ENCODE measurements around the gene ZNF507. TPM values are rescaled to one million over a fixed set of nuclear protein-coding genes. Genes with fewer than 3 reads are reported as not detected.

ZNF507 gene
- total and polyA plus RNA-seq, 7 donors = 4.7 to 25.0 (median 23.2) TPM

DNA sequence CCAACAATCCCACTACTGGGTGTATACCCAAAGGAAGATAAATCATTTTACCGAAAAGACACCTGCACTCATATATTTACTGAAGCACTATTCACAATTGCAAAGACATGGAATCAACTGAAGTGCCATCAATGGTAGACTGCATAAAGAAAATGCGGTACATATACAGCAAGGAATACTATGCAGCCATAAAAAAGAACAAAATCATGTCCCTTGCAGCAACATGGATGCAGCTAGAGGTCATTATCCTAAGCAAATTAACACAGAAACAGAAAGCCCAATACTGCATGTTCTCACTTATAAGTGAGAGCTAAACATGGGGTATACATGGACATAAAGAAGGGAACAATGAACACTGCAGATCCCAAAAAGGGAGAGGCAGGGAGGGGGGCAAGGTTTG lies 2.7 kb upstream of the ZNF507 start:
- DNase-seq (no peak), ATAC-seq (no peak)
- intact Hi-C loops (cut with DNase I) = loop anchor here (5.0 kb wide), 1 partner anchor 230 kb away; no protein-coding TSS in a partner anchor
- Histone ChIP-seq H3K36me3 (ENCODE audit: insufficient read depth in 1 of 2, low read depth in 1 of 2) (peaks cover 0 to 6% of the 10 kb centered on the region in 2 donors), H3K4me1 (peaks cover 14% of the 10 kb centered on the region), H3K4me3 (no peak overlapping the region), H3K27ac (no peak overlapping the region), H3K9me3 (no peaks in the 10 kb centered on the region), H3K27me3 (ENCODE audit: insufficient read depth in 3 of 3, low read length in 2 of 3) (no peaks in the 10 kb centered on the region)
- WGBS, 3 donors = 97 to 100% (median 98%) methylated on average over 2 of the region's 2 CpGs
- TF ChIP-seq CTCF (IDR thresholded peaks at IDR 0.05) = no peak

- Histone ChIP-seq H3K4me1 (peaks cover 23% of the 10 kb centered on the region), H3K9me3 (no peaks in the 10 kb centered on the region), H3K4me3 (no peak overlapping the region), H3K27ac (no peak overlapping the region), H3K36me3 (ENCODE audit: insufficient read depth in 1 of 2, low read depth in 1 of 2) (peaks cover 0 to 16% of the 10 kb centered on the region in 2 donors), H3K27me3 (ENCODE audit: insufficient read depth in 3 of 3, low read length in 2 of 3) (no peaks in the 10 kb centered on the region)
- no peak for TF ChIP-seq CTCF (IDR thresholded peaks at IDR 0.05)
- DNase-seq = no peak
- intact Hi-C loops (cut with DNase I) = loop anchor here (5.0 kb wide), 1 partner anchor 229 kb away; no protein-coding TSS in a partner anchor
- WGBS, 3 donors = 70 to 78% (median 75%) methylated on average over 11 of the region's 11 CpGs
- ATAC-seq = no peak
Observed at GRCh38 chr19:32343550-32344262, 1.7 kb upstream of the ZNF507 start.

GRCh38 chr19:32346901-32347300 lies 1.5 kb downstream of the ZNF507 start:
- DNase-seq (no peak), ATAC-seq (no peak)
- no peak for TF ChIP-seq CTCF (IDR thresholded peaks at IDR 0.05)
- intact Hi-C loops (cut with DNase I) = loop anchor here in 1 of 2 donors (5.0 kb wide), 1 partner anchor 60 kb away; the partner anchor contains the start of gene DPY19L3
- H3K9me3 ChIP-seq = no peaks in the 10 kb centered on the region
- H3K36me3 ChIP-seq (ENCODE audit: insufficient read depth in 1 of 2, low read depth in 1 of 2) = peaks cover 0 to 34% of the 10 kb centered on the region in 2 donors
- no peak overlapping the region for H3K27ac ChIP-seq
- H3K4me1 ChIP-seq = peaks cover 47% of the 10 kb centered on the region
- H3K27me3 ChIP-seq (ENCODE audit: insufficient read depth in 3 of 3, low read length in 2 of 3) = no peaks in the 10 kb centered on the region
- 54 to 72% (median 63%) methylated on average over 3 of the region's 3 CpGs for WGBS, 3 donors
- H3K4me3 ChIP-seq = peak overlapping the region; percentile 95

- Histone ChIP-seq H3K4me3 (peak overlapping the region; percentile 95), H3K9me3 (no peaks in the 10 kb centered on the region), H3K27me3 (ENCODE audit: insufficient read depth in 3 of 3, low read length in 2 of 3) (no peaks in the 10 kb centered on the region), H3K4me1 (peaks cover 54% of the 10 kb centered on the region), H3K27ac (no peak overlapping the region), H3K36me3 (ENCODE audit: insufficient read depth in 1 of 2, low read depth in 1 of 2) (peaks cover 0 to 36% of the 10 kb centered on the region in 2 donors)
- no peak for TF ChIP-seq CTCF (IDR thresholded peaks at IDR 0.05)
- ATAC-seq = no peak
- DNase-seq = no peak
- intact Hi-C loops (cut with DNase I) = loop anchor here in 1 of 2 donors (5.0 kb wide), 1 partner anchor 60 kb away; the partner anchor contains the start of gene DPY19L3
Observed at GRCh38 chr19:32347573-32347972, 2.2 kb downstream of the ZNF507 start.
